ENCODE data around the gene TLR5. TPM values are rescaled to one million over a fixed set of nuclear protein-coding genes. Genes with fewer than 3 reads are reported as not detected.

TLR5 gene
- polyA plus RNA-seq, 1 of the 3 experiments (the other 2 are of a cell fraction): not detected

DNA sequence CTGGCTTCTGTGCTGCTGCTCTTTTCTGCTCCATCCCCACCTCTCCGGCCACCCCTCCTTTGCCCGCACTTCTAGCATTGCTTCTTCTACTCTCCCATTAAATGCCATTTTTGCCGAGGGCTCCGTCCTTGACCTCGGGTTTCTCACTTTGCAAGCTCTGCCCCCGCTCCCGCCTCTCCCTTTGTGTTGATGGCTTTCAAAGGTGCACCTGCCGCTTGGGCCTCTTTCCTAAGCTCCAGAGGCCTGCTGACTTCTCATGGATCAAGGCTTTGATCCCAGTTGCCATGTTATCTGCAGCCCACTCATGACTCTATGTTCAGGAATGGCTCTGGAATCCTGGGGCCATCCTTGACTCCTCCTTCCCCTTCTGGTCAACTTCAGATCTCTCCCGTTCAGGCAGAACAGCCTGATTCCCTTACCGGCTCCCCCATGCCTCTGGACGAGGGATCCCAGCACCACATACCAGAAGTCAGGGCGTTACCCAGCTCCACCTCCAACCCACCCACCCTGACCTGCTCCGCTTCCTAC lies 54.3 kb downstream of the TLR5 start:
- CTCF ChIA-PET: interaction anchor here (1.1 to 6.8 kb wide), 10 partner anchors 10 to 595 kb away, joined by 4 to 93 read pairs (median 8); no protein-coding TSS in a partner anchor
- DNase-seq: no peak
- H3K36me3 ChIP-seq (replicated peaks in 1 of 2; ENCODE audit: control insufficient read depth in 1 of 2, insufficient read depth in 2 of 2, low read length in 1 of 2): no peaks in the 10 kb centered on the region

More for the DNA sequence above, 54.3 kb downstream of the TLR5 start:
- POLR2A ChIA-PET: no interaction called here
- Histone ChIP-seq H3F3A (replicated peaks; ENCODE audit: insufficient read depth) (no peaks in the 10 kb centered on the region), H3K4me1 (ENCODE audit: control insufficient read depth in 1 of 2, insufficient read depth in 2 of 2, low read depth in 1 of 2, low read length in 1 of 2) (peaks cover 0 to 9% of the 10 kb centered on the region in 2 experiments; a peak in 1 of 4 replicates), H2AFZ (ENCODE audit: low read depth) (no peak overlapping the region), H3K9me3 (no peaks in the 10 kb centered on the region), H3K4me2 (no peak overlapping the region), H3K9me2 (no peaks in the 10 kb centered on the region), H3K4me3 (ENCODE audit: low read depth in 2 of 2, low read length in 1 of 2) (no peak overlapping the region), H3K9ac (no peak overlapping the region), H4K20me1 (ENCODE audit: insufficient read depth) (no peaks in the 10 kb centered on the region), H3K27ac (ENCODE audit: low read depth in 2 of 2, low read length in 1 of 2) (no peak overlapping the region), H3K27me3 (ENCODE audit: insufficient read depth) (no peaks in the 10 kb centered on the region; the same call in 1 of the 2 replicates), H3K79me2 (ENCODE audit: insufficient read depth) (no peaks in the 10 kb centered on the region)
- WGBS (ENCODE audit: low lambda C conversion rate): 91% methylated on average over 13 of the region's 13 CpGs
- no peak for TF ChIP-seq TAF1 (IDR thresholded peaks at IDR 0.05; ENCODE audit: borderline replicate concordance, low read depth, low read length)
- TF ChIP-seq RCOR1 (IDR thresholded peaks at IDR 0.05; ENCODE audit: low read length): no peak
- no peak for TF ChIP-seq USF1 (IDR thresholded peaks at IDR 0.05; ENCODE audit: borderline replicate concordance, low read depth)
- no peak for TF ChIP-seq CTCF (IDR thresholded peaks at IDR 0.05)
- TF ChIP-seq FOXJ3 (CRISPR knock-in tag; IDR thresholded peaks at IDR 0.05): no peak
- no peak for TF ChIP-seq FOXM1 (IDR thresholded peaks at IDR 0.05; ENCODE audit: low read depth)
- no peak for TF ChIP-seq IRF3 (IDR thresholded peaks at IDR 0.05; ENCODE audit: low read depth, low read length)
- no peak for TF ChIP-seq NRF1 (IDR thresholded peaks at IDR 0.05; ENCODE audit: low read depth, low read length)
- no peak for TF ChIP-seq GABPA (IDR thresholded peaks at IDR 0.05; ENCODE audit: low read depth)
